T-helper 22 cell (primary cell): ENCODE data around the gene ATP6V1E1.
"Not testable (repeated sequence)": the region's sequence is repeated elsewhere in the genome, so short reads cannot be mapped to it uniquely, and the experiment has no call there.

Source experiments
- DNase-seq: peaks from one replicate; pipeline ENCODE4 v3.0.0-alpha.2; 2020; ENCODE audit warnings: low read depth

Gene ATP6V1E1

GRCh38 chr22:17581056-17581455 is 47.5 kb downstream of the ATP6V1E1 start:
- no peak for DNase-seq

- DNase-seq, result no peak
Observed at GRCh38 chr22:17580441-17581031, 48.0 kb downstream of the ATP6V1E1 start.

DNA sequence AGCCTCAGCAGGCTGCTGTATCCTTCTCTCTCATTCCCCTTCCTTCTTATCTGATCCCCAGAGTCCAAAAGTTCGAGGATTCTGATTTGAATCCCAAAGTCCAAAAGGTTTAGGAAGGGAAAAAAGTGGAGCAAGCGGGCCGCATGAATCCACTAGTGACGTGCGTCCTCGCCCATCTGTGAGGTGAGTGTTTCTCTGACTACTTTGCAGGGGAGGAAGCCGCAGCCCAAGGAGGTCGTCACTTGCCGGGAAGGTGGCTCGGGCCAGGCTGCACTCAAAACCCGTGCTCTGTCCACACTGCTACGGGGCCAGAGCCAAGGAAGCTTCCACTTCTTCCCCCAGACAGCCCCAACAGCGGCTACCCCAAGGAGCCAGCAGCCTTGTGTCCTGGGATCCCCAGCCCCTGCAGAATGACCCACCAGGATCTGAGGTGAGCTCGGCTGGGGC is 49.0 kb downstream of the ATP6V1E1 start:
- no peak for DNase-seq

DNA sequence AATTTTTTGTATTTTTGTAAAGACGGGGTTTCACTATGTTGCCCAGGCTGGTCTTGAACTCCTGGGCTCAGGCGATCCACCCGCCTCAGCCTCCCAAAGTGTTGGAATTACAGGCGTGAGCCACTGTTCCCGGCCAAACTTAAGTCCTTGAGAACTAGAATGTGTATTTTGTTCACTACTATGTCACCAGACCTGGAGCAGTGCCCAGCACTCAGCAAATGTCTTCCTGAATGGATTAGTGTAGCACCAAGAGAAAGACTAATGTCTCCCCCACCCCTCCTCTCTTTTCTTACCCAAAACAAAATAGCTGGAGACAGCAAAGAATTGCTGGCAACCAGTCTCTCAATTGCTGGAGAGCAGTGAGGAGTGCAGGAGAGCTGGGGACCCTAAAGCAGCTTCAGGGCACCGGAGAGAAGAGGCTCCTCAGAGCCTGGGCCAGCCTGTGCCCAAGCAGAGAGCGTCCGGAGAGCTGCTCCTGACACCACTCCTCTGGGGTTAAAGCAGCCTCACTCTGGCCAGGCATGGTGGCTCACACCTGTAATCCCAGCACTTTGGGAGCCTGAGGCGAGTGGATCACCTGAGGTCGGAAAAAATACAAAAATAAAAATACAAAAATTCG is 50.3 kb downstream of the ATP6V1E1 start:
- no peak for DNase-seq

DNA sequence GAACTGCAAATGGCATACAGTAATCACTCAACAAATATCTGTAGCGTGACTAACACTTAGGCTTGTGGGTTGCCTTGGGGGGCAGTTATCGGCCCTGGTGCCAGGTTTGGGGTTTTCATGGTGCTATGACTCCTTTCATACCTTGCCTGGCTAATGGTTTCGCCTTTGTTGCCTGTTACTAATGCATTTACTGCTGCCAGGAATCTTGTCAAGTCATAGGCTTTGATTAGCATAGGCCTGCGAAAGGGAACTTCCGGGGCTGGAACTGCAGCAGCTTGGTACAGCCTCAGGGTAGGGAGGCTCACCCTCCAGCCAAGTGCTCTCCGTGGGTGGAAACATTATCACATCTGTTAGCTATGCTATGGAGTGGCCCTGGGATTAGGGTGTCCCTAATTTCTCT is 52.1 kb downstream of the ATP6V1E1 start:
- DNase-seq, result no peak

DNA sequence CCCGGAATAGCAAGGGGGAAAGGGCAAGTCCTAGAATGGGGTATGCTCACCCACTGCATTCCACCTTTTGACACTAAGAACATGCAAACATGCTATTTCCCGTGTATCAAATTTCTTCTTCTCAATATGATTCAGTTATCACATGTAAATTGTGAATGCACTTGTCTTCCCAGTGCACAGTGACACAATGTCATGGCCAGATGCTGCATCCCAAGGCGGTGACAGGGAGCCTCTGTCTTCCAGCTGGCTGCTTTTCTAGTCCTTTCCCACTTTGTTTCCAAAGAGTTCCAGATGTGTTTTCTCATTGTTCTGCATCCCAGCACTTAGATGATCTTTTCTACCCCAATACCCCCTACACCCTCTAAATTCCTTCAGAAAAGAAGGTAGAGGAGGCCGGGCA is 52.9 kb downstream of the ATP6V1E1 start:
- no peak for DNase-seq

- DNase-seq, result no peak
Observed at GRCh38 chr22:17575151-17575550, 53.4 kb downstream of the ATP6V1E1 start.

GRCh38 chr22:17570851-17571631 is 57.5 kb downstream of the ATP6V1E1 start:
- DNase-seq, result no peak

DNA sequence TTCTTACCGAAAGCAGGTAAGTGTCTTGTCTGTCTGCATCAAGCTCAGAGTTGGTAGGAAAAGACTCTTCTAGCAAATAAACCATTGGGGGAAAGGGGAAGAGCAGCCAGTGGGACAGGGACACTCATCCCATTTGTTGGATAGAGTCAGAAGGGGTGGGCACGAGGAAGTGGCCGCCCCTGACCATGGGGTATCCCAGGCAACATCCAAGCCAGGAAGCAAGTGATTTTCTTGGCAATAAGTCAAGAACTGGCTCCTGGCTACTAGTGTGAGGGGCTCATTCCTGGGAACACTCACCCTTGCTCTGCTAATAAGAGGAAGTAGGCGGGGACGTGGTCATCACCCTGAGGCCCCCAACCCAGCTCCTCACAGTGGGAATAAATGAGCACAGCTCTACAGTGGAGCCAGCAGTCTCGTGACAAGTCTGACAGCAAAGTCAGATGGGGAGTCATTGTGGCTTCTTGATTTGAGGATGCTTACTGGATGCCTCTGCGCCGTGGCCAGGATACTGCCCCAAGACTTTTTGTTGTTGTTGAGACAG is 58.5 kb downstream of the ATP6V1E1 start:
- no peak for DNase-seq

DNA sequence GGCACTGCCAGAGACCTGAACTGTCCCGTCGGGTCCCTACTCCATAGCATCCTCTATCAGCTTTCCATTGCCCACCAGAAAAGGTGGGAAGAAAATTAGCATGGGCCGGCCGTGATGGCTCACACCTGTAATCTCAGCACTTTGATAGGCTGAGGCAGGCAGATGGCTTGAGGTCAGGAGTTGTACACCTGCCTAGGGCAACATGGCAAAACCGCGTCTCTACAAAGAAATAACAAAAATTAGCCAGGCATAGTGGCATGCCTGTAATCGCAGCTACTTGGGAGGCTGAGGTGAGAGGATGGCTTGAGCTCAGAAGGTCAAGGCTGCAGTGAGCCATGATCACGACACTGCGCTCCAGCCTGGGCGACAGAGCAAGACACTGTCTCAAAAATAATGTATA is 61.8 kb downstream of the ATP6V1E1 start:
- no peak for DNase-seq

GRCh38 chr22:17566016-17566687 is 62.4 kb downstream of the ATP6V1E1 start:
- not testable (repeated sequence) for DNase-seq

- no peak for DNase-seq
Observed at GRCh38 chr22:17563936-17564391, 64.6 kb downstream of the ATP6V1E1 start.

- DNase-seq, result no peak
Observed at GRCh38 chr22:17562906-17563870, 65.4 kb downstream of the ATP6V1E1 start, which contains the start of gene SLC25A18. SLC25A18 (plus strand) TSS chr22:17563498; CDS start chr22:17579945, 16,447 bp downstream.

DNA sequence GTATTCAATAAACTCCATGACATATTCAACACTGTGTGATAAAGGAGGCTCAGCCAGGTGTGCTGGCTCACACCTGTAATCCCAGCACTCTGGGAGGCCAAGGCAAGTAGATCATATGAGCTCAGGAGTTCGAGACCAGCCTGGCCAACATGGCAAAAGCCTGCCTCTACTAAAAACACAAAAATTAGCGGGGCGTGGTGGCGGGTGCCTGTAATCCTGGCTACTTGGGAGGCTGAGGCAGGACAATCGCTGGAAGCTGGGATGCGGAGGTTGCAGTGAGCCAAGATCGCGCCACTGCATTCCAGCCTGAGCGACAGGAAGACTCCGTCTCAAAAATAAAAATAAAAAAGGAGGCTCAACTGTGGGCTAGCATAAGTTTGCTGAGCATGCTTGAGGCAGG is 69.4 kb downstream of the ATP6V1E1 start:
- no peak for DNase-seq

- DNase-seq, result no peak
Observed at GRCh38 chr22:17554814-17555213, 73.7 kb downstream of the ATP6V1E1 start.

DNA sequence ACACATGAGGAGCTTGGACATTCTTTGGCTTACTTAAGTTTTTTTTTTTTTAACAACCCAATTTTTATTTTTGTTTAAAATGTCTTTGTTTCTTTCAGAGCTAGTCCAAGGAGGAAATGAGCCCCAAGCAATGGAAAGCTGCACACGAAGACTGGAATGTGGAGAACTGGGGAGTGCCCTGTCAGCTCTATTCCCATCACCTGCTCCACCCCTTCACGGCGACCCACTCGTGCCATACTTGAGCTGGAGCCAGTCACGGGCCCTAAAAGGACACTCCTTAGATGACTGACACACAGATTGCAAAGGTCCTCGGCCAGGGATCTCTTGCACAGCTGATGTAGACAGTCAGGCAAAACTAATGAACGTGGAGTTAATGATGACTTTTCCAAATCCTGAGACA is 75.8 kb downstream of the ATP6V1E1 start:
- no peak for DNase-seq

- DNase-seq, result no peak
Observed at GRCh38 chr22:17549655-17550054, 78.9 kb downstream of the ATP6V1E1 start.

DNA sequence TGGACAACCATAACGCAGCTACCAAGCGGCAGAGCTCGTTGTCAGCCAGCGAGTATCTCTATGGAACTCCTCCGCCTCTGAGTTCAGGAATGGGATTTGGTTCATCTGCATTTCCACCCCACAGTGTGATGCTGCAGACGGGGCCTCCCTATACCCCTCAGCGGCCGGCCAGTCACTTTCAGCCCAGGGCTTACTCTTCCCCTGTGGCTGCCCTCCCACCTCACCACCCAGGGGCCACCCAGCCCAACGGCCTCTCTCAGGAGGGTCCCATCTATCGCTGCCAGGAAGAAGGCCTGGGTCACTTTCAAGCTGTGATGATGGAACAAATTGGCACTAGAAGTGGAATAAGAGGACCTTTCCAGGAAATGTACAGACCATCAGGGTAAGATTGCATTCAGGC is 79.4 kb downstream of the ATP6V1E1 start:
- DNase-seq, result no peak

GRCh38 chr22:17548756-17549035 is 79.9 kb downstream of the ATP6V1E1 start:
- DNase-seq, result no peak

- no peak for DNase-seq
Observed at GRCh38 chr22:17548010-17548755, 80.4 kb downstream of the ATP6V1E1 start.

- DNase-seq, result no peak
Observed at GRCh38 chr22:17542452-17542851, 86.1 kb downstream of the ATP6V1E1 start.
